Uterus (tissue), 4 donors: ENCODE measurements around the gene ACAD8. TPM values are rescaled to one million over a fixed set of nuclear protein-coding genes. Genes with fewer than 3 reads are reported as not detected.
A peak's percentile ranks its signal among the peaks of the same experiment; 100 is the strongest.
"Not testable (repeated sequence)": the region's sequence is repeated elsewhere in the genome, so short reads cannot be mapped to it uniquely, and the experiment has no call there.

Experiments used
- DNase-seq, 2 donors: peaks; one replicate each; pipeline ENCODE4 v3.0.0-alpha.2; 2019 to 2020
- H3K27ac ChIP-seq, 2 donors: fragments of 200-600 bp; sonication (generic); 1 replicate in 1 of 2; 2 replicates in 1 of 2; pipeline ENCODE4 v1.5.1; 2016 to 2018
- H3K27me3 ChIP-seq, 2 donors: fragments of 200-600 bp; sonication (generic); one replicate each; pipeline ENCODE4 v1.5.1; 2018 to 2019; ENCODE audit warnings: control low read depth in 1 of 2
- H3K36me3 ChIP-seq, 2 donors: fragments of 200-600 bp; sonication (generic); one replicate each; pipeline ENCODE4 v1.5.1; 2019; ENCODE audit warnings: control low read depth in 1 of 2
- H3K4me1 ChIP-seq, 2 donors: fragments of 200-600 bp; sonication (generic); one replicate each; pipeline ENCODE4 v1.5.1; 2018 to 2019; ENCODE audit warnings: control low read depth in 1 of 2
- H3K4me3 ChIP-seq, 2 donors: fragments of 200-600 bp; sonication (generic); 1 replicate in 1 of 2; 2 replicates in 1 of 2; pipeline ENCODE4 v1.5.1; 2018 to 2019; ENCODE audit warnings: mild to moderate bottlenecking in 1 of 2
- H3K9me3 ChIP-seq, 2 donors: fragments of 200-600 bp; sonication (generic); one replicate each; pipeline ENCODE4 v1.5.1; 2019; ENCODE audit warnings: control low read depth in 1 of 2
- POLR2A ChIP-seq, 2 donors: fragments of 450-650 bp; IDR thresholded peaks; one replicate each; pipeline ENCODE4 v1.6.1; 2016; ENCODE audit warnings: antibody characterized with exemption in 2 of 2, mild to moderate bottlenecking in 1 of 2, moderate library complexity in 1 of 2
- intact Hi-C: fragments of 100-400 bp; cut with DNase I; formaldehyde crosslinking; loops from one replicate; pipeline ENCODE4 v1.15.1; 2023; ENCODE audit warnings: low total_unique reads
- total RNA-seq, 4 donors: library from RNA; depleted of rRNA in 3 of 4; stranded (reverse); fragments of >200 nt in 3 of 4; gene quantifications; one replicate each; pipeline versions ENCODE4 v1.1.0 to v1.2.4, GENCODE V29; 2014 to 2023
- TF ChIP-seq, protein P1 (sequence below), 4 experiments: fragments of 200-600 bp in 2 of 4; fragments of 450-650 bp in 2 of 4; sonication (generic) in 2 of 4; IDR thresholded peaks; one replicate each; pipeline ENCODE4 v1.5.1; 2016 to 2019; ENCODE audit warnings: antibody characterized with exemption in 4 of 4, mild to moderate bottlenecking in 2 of 4, moderate library complexity in 1 of 4
- donor health status: DM: yes; HTN: yes; CAD: no.

The ACAD8 gene
- total RNA-seq, 4 donors from 2014 or later: 16.5 to 26.5 (median 21.5) TPM

DNA sequence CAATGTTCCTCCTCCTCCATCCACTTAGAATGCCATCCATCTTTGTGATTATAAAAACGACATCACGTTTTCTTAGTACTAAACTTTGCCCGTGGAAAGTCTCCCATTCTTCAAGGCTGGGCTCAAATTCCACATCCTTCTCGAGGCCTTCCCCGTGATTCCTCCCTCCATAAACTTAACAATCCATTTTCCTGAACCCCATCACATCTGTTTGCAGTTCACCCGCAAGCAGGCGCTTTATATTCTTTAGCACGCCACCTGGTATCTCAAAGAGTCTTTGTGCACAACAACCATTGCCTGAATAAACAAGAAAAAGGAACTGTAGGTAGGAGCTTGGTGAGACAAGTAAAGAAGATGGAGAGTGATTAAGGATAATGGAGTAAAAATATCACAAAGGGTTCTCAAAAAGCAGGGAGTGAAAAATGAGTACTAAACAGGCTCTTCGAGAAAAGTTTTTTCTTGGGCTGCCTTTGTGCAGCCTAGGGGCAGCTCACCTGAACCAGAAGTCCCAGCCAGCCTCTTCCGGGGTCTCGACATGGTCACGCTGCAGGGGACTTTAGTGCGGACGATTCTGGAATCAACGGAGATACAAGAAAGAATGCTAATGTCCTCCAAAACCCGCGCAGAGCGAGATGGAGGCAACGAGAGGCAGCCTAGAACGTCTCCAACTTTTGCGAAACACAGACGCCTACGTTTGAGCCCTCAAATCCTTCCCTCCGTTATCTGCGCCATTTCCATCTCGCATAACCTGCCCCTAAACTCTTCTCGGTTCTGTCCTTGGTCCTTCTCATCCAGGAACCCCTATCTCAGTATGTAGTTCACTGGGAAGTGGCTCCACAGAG, 801 bp upstream of the ACAD8 start:
- Histone ChIP-seq H3K9me3 (no peaks in the 10 kb centered on the region), H3K4me1 (peaks cover 7 to 8% of the 10 kb centered on the region in 2 donors), H3K27ac (peak overlapping the region; percentile 72 to 75), H3K27me3 (no peaks in the 10 kb centered on the region), H3K36me3 (no peaks in the 10 kb centered on the region), H3K4me3 (peak overlapping the region; percentile 78 to 85)
- peak in 1 of 2 donors; percentile 24 for DNase-seq
- no peak for TF ChIP-seq POLR2A (IDR thresholded peaks at IDR 0.05)
- TF ChIP-seq, protein P1, sequence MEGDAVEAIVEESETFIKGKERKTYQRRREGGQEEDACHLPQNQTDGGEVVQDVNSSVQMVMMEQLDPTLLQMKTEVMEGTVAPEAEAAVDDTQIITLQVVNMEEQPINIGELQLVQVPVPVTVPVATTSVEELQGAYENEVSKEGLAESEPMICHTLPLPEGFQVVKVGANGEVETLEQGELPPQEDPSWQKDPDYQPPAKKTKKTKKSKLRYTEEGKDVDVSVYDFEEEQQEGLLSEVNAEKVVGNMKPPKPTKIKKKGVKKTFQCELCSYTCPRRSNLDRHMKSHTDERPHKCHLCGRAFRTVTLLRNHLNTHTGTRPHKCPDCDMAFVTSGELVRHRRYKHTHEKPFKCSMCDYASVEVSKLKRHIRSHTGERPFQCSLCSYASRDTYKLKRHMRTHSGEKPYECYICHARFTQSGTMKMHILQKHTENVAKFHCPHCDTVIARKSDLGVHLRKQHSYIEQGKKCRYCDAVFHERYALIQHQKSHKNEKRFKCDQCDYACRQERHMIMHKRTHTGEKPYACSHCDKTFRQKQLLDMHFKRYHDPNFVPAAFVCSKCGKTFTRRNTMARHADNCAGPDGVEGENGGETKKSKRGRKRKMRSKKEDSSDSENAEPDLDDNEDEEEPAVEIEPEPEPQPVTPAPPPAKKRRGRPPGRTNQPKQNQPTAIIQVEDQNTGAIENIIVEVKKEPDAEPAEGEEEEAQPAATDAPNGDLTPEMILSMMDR (IDR thresholded peaks at IDR 0.05): no peak
- intact Hi-C loops: no loop called here

DNA sequence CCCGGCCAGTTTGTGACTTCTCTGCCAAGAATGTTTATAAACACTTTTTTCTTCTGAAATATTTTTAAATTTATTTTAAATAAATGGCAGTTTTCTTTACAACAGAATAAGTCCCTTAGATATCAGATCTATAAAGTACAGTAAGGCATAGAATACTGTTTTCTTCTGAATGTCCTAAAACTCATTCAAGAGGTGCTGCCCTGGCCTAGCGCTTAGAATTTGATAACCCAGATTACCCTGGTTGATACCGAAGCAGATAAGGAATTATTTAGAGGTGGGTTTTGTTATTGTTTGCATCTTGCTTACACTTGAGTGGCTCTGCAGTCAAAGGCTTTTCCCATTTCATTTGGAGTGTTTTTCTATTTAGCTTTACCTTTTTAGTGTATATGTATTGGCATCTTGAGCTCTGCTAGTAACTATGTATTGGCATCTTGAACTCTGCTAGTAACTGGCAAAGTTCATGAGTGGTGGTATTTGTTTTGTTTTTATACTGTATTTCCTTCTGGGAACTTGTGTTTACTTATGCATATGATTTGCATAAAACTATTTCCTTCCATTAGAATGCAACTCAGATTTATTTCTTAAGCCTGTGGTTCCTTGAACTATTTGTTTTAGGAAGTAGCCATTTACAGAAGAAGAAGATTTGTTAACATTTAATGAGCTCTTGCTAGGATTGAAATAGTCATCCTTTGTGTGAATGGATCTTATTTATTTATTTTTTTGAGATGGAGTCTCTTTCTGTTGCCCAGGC, 1.2 kb downstream of the ACAD8 start:
- H3K9me3 ChIP-seq: no peaks in the 10 kb centered on the region
- intact Hi-C loops: no loop called here
- no peaks in the 10 kb centered on the region for H3K36me3 ChIP-seq
- no peak for DNase-seq
- H3K27ac ChIP-seq: no peak overlapping the region
- H3K27me3 ChIP-seq: no peaks in the 10 kb centered on the region
- H3K4me1 ChIP-seq: peaks cover 7 to 8% of the 10 kb centered on the region in 2 donors
- H3K4me3 ChIP-seq: peak overlapping the region; percentile 78 to 85
- TF ChIP-seq, protein P1 (IDR thresholded peaks at IDR 0.05): no peak
- no peak for TF ChIP-seq POLR2A (IDR thresholded peaks at IDR 0.05)

GRCh38 chr11:134255184-134255561, 1.8 kb downstream of the ACAD8 start:
- H3K4me3 ChIP-seq, intact Hi-C loops, H3K36me3 ChIP-seq, DNase-seq, H3K4me1 ChIP-seq, H3K27me3 ChIP-seq, H3K27ac ChIP-seq, H3K9me3 ChIP-seq: not testable (repeated sequence)

- intact Hi-C loops: no loop called here
- no peak for TF ChIP-seq POLR2A (IDR thresholded peaks at IDR 0.05)
- TF ChIP-seq, protein P1 (IDR thresholded peaks at IDR 0.05): no peak
- no peak overlapping the region for H3K27ac ChIP-seq
- DNase-seq: no peak
- no peak overlapping the region for H3K4me3 ChIP-seq
- H3K27me3 ChIP-seq: no peaks in the 10 kb centered on the region
- H3K9me3 ChIP-seq: no peaks in the 10 kb centered on the region
- H3K4me1 ChIP-seq: peaks cover under 1 to 8% of the 10 kb centered on the region in 2 donors
- no peaks in the 10 kb centered on the region for H3K36me3 ChIP-seq
Measured at GRCh38 chr11:134257101-134257500, 3.7 kb downstream of the ACAD8 start.

- H3K4me3 ChIP-seq: no peak overlapping the region
Measured at GRCh38 chr11:134258577-134258976, 5.2 kb downstream of the ACAD8 start.

More at GRCh38 chr11:134258577-134258976, 5.2 kb downstream of the ACAD8 start:
- H3K27ac ChIP-seq: no peak overlapping the region
- no peaks in the 10 kb centered on the region for H3K9me3 ChIP-seq
- intact Hi-C loops: no loop called here
- no peak for DNase-seq
- TF ChIP-seq POLR2A (IDR thresholded peaks at IDR 0.05): no peak
- TF ChIP-seq, protein P1 (IDR thresholded peaks at IDR 0.05): no peak
- peaks cover 0 to 8% of the 10 kb centered on the region in 2 donors for H3K4me1 ChIP-seq
- no peaks in the 10 kb centered on the region for H3K27me3 ChIP-seq
- H3K36me3 ChIP-seq: no peaks in the 10 kb centered on the region
